GM18499 (cell line): ENCODE results near the gene FAM83D.
"Not testable (repeated sequence)": the region's sequence is repeated elsewhere in the genome, so short reads cannot be mapped to it uniquely, and the experiment has no call there.

Experiments used
- ATAC-seq: cut with Tn5 transposase; IDR thresholded peaks from one replicate; pipeline ENCODE4 v1.9.1; 2021; ENCODE audit warnings: moderate number of reproducible peaks; ENCODE audit not compliant: insufficient read depth, unreplicated experiment

The FAM83D gene

DNA sequence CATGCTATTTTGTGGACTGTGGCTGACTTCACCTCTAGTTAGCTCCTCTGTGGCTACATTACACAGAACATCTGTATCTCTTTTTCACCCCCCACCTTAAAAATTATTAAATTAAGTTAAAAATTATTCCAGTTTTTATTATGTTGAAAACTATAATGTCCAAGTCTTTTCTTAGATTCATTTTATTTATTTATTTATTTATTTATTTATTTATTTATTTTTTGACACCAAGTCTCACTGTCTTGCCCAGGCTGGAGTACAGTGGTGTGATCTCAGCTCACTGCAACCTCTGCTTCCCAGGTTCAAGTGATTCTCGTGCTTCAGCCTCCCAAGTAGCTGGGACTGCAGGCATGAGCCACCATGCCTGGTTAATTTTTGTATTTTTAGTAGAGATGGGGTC is 70.6 kb downstream of the FAM83D start:
- not testable (repeated sequence) for ATAC-seq

DNA sequence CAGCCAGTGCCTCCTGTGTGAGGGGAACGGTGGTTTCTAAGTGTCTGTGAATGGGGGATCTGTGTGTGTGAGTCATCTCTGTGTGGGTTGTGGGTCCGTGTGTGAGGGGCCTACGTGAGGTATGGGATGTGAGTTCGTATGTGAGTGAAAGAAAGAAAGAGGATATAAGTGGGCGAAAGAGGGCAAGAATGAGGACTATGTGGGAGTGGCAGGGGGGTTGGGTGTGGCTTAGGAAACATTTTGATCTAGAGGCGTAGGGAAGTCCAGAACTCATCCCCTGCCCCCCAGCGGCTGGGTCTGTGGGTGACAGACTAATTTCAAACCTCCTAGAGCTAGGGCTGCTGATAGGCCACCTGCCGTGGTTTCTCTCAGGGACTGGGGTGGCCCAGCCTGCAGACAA is 71.4 kb downstream of the FAM83D start:
- no peak for ATAC-seq

DNA sequence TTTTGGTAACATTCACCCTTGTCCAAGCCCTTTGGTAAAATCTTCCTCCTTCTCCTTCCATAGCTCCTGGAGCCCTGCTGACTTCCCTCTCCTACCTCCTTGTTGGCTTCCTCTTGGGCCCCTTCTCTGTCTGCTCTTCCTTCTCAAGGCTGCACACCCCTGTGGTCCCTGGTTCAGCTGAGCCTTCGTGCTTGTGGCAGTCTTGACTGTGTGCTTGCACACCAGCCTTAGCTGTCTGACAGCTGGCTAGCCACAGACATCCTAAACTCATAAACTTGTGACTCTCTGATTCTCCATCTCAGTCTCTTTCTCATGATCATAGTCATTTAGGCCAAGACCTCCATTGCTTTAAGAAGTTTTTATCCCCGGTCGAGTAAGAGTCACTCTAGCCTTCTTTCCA is 73.0 kb downstream of the FAM83D start:
- ATAC-seq: no peak

DNA sequence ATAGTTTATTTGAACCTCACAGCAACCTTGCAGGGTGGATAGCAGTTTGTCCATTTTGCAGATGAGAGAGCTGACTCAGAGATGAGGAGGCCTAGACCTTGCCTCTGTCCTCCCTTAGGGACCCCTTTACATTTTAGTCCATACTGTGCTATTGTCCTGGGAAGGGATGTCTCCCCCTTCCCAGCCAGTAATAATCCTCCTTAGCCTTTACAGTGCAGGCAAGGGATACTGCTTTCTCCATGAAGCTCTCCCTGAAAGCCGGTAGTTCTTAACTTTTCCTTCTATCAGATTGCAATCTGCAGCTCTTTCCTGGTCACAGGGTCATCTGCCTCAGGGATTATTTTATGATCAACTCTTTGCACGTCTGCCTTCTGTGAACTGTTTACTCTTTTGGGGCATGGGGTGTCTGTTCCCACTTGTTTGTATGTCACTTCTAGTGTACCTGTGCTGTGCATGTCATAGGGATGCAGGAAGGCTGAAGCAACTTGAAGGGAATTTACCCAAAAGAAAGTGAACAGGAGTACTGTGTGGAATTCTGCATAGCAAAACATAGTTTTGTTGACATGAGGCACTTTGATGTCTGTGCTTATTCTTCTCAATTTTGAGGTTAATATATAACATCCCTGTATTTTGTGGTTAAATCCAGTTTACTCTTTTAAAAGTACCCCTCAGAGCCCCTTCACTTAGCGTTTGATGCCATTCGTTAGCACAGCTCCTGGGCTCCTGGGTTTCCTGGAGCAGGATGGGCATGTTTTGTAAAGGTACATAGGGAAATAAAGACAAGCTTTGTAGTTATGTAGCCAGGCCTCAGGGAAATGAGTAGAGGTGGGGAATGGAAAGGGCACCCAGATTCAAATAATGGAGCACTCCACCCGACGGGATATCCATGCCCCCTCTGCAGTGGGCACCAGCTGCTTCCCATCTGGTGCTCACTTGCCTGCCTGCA is 74.0 kb downstream of the FAM83D start:
- ATAC-seq: no peak
